OCI-LY3 (cell line): ENCODE measurements around the gene OR5H15.
"Not testable (repeated sequence)": the region's sequence is repeated elsewhere in the genome, so short reads cannot be mapped to it uniquely, and the experiment has no call there.

Experiments
- H2AFZ ChIP-seq: fragments of 200-600, 300-600 bp; shearing (Covaris generic); 2 replicates; pipeline ENCODE4 v1.6.0; 2014; ENCODE audit warnings: antibody characterized with exemption, low read depth, low read length
- H3K27ac ChIP-seq: fragments of 200-600, 300-600 bp; sonication (generic); 2 replicates; pipeline ENCODE4 v1.5.1; 2014; ENCODE audit warnings: mild to moderate bottlenecking, low read length, moderate library complexity, mixed read lengths
- H3K27me3 ChIP-seq: fragments of 200-600, 300-600 bp; sonication (generic); 2 replicates; pipeline ENCODE4 v1.6.1; 2014; ENCODE audit warnings: low read depth, low read length, mixed read lengths
- H3K36me3 ChIP-seq: fragments of 200-600, 300-600 bp; sonication (generic); replicated peaks from 2 replicates; pipeline ENCODE3; 2014; ENCODE audit warnings: low read depth, low read length, mixed read lengths
- H3K4me1 ChIP-seq: fragments of 300-600, 200-600 bp; sonication (generic); 2 replicates; pipeline ENCODE4 v1.6.1; 2014; ENCODE audit warnings: low read length, mixed read lengths
- H3K4me2 ChIP-seq: fragments of 200-600, 300-600 bp; sonication (generic); 2 replicates; pipeline ENCODE4 v1.6.1; 2014; ENCODE audit warnings: low read length, mixed read lengths
- H3K4me3 ChIP-seq: fragments of 300-600, 200-600 bp; sonication (generic); 2 replicates; pipeline ENCODE4 v1.5.1; 2014; ENCODE audit warnings: antibody characterized with exemption, mild to moderate bottlenecking, low read length, moderate library complexity
- H3K79me2 ChIP-seq: fragments of 300-600, 200-600 bp; shearing (Covaris generic); 2 replicates; pipeline ENCODE4 v1.6.1; 2014; ENCODE audit warnings: mild to moderate bottlenecking, low read length, mixed read lengths
- H3K9ac ChIP-seq: fragments of 300-600, 200-600 bp; shearing (Covaris generic); 2 replicates; pipeline ENCODE4 v1.6.0; 2014; ENCODE audit warnings: mild to moderate bottlenecking, low read length, moderate library complexity
- H3K9me3 ChIP-seq: fragments of 200-600, 300-600 bp; shearing (Covaris generic); 2 replicates; pipeline ENCODE4 v1.6.1; 2014; ENCODE audit warnings: low read length, mixed read lengths; ENCODE audit not compliant: insufficient read depth
- H4K20me1 ChIP-seq: fragments of 200-600, 300-600 bp; sonication (generic); 2 replicates; pipeline ENCODE4 v1.6.1; 2016; ENCODE audit warnings: low read length, mixed read lengths; ENCODE audit not compliant: insufficient read depth
- EZH2phosphoT487 ChIP-seq: fragments of 200-600 bp; shearing (Covaris generic); IDR thresholded peaks from 2 replicates; pipeline ENCODE4 v1.6.1; 2018; ENCODE audit warnings: antibody characterized with exemption, mixed run types, low read depth
- TF ChIP-seq, protein P1 (sequence below): fragments of 200-600, 300-600 bp; sonication (generic); IDR thresholded peaks from 2 replicates; pipeline ENCODE4 v1.5.1; 2014; ENCODE audit warnings: antibody characterized with exemption, low read length, low read depth

Gene OR5H15

DNA sequence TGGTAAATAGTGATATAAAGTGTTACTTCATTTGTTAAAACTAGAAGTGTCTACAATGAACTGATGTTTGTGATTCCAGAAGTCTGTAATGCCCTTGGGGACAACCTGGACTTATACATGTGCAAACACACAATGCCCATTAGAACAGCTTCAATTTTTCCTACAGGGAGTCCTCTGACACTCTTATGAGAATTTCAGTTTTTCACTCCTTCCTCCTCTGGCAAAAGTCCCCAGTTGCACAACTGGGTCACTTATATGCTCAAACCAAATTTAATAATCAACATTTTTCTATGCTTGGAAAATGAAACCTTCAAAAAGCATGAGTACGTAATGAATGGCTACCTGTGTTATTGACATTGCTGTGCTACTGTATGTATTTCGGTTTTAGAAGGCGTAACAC, at the start of gene OR5H15:
TSS of gene OR5H15 (plus strand) at position 301 of the 400 bp plus-strand sequence. CDS start 2,004 bp downstream, outside the sequence.
- no peaks in the 10 kb centered on the region for H4K20me1 ChIP-seq
- H3K9ac ChIP-seq: no peak within 1 kb of the TSS
- no peak within 1 kb of the TSS for H3K27ac ChIP-seq
- H3K4me3 ChIP-seq: no peak within 1 kb of the TSS
- H3K4me1 ChIP-seq: peaks cover 18% of the 10 kb centered on the region
- TF ChIP-seq, protein P1, sequence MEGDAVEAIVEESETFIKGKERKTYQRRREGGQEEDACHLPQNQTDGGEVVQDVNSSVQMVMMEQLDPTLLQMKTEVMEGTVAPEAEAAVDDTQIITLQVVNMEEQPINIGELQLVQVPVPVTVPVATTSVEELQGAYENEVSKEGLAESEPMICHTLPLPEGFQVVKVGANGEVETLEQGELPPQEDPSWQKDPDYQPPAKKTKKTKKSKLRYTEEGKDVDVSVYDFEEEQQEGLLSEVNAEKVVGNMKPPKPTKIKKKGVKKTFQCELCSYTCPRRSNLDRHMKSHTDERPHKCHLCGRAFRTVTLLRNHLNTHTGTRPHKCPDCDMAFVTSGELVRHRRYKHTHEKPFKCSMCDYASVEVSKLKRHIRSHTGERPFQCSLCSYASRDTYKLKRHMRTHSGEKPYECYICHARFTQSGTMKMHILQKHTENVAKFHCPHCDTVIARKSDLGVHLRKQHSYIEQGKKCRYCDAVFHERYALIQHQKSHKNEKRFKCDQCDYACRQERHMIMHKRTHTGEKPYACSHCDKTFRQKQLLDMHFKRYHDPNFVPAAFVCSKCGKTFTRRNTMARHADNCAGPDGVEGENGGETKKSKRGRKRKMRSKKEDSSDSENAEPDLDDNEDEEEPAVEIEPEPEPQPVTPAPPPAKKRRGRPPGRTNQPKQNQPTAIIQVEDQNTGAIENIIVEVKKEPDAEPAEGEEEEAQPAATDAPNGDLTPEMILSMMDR: no peak
- TF ChIP-seq EZH2phosphoT487: no peak
- no peaks in the 10 kb centered on the region for H3K36me3 ChIP-seq
- H3K4me2 ChIP-seq: no peak within 1 kb of the TSS
- H3K27me3 ChIP-seq: no peaks in the 10 kb centered on the region
- H2AFZ ChIP-seq: no peak within 1 kb of the TSS
- no peaks in the 10 kb centered on the region for H3K9me3 ChIP-seq
- no peaks in the 10 kb centered on the region for H3K79me2 ChIP-seq

DNA sequence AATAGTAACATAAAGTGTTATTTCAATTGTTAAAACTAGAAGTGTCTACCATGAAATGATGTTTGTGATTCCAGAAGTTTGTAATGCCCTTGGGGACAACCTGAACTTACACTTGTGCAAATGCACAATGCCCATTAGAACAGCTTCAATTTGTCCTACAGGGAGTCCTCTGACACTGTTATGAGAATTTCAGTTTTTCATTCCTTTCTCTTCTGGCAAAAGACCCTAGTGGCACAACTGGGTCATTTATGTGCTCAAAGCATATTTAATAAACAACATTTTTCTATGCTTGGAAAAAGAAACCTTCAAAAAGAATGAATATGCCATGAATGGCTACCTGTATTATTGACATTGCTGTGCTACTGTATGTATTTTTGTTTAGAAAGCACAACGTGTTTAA, 36.1 kb upstream of the OR5H15 start, which contains the start of gene OR5H1:
TSS of gene OR5H1 (plus strand) at position 301 of the 400 bp plus-strand sequence. CDS start 1,977 bp downstream, outside the sequence.
- Histone ChIP-seq H4K20me1 (no peaks in the 10 kb centered on the region), H3K79me2 (no peaks in the 10 kb centered on the region), H3K36me3 (no peaks in the 10 kb centered on the region), H3K27ac (no peak within 1 kb of the TSS), H3K27me3 (no peaks in the 10 kb centered on the region), H3K4me2 (no peak within 1 kb of the TSS), H3K4me1 (peaks cover 18% of the 10 kb centered on the region), H3K4me3 (no peak within 1 kb of the TSS), H3K9ac (no peak within 1 kb of the TSS), H2AFZ (no peak within 1 kb of the TSS), H3K9me3 (no peaks in the 10 kb centered on the region)
- no peak for TF ChIP-seq EZH2phosphoT487
- TF ChIP-seq, protein P1: no peak

DNA sequence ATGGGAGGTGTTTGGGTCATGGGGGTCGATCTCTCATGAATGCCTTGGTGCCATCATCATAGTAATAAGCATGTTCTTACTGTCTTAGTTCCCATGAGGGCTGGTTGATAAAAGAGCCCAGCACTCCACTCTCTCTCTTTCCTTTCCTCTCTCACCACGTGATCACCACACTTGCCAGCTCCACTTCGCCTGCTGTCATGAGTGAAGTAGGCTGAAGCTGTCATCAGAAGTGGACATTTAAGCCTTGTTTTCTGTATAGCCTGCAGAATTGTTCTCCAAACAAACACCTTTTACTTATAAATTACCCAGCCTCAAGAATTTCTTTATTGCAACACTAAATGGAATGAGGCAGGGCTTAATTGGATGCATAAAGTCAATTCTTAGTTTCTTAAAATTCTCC, 29.9 kb upstream of the OR5H15 start:
- no peaks in the 10 kb centered on the region for H3K27me3 ChIP-seq
- no peak for TF ChIP-seq EZH2phosphoT487
- TF ChIP-seq, protein P1: no peak
- H3K4me1 ChIP-seq: peaks cover 38% of the 10 kb centered on the region
- peak overlapping the region; percentile 14; the same call in 1 of the 2 replicates for H3K4me3 ChIP-seq
- no peaks in the 10 kb centered on the region for H4K20me1 ChIP-seq
- peak overlapping the region; percentile 49 for H3K4me2 ChIP-seq
- H3K36me3 ChIP-seq: no peaks in the 10 kb centered on the region
- no peak overlapping the region for H2AFZ ChIP-seq
- no peaks in the 10 kb centered on the region for H3K9me3 ChIP-seq
- peak overlapping the region; percentile 62 for H3K27ac ChIP-seq
- no peaks in the 10 kb centered on the region for H3K79me2 ChIP-seq
- no peak overlapping the region for H3K9ac ChIP-seq

DNA sequence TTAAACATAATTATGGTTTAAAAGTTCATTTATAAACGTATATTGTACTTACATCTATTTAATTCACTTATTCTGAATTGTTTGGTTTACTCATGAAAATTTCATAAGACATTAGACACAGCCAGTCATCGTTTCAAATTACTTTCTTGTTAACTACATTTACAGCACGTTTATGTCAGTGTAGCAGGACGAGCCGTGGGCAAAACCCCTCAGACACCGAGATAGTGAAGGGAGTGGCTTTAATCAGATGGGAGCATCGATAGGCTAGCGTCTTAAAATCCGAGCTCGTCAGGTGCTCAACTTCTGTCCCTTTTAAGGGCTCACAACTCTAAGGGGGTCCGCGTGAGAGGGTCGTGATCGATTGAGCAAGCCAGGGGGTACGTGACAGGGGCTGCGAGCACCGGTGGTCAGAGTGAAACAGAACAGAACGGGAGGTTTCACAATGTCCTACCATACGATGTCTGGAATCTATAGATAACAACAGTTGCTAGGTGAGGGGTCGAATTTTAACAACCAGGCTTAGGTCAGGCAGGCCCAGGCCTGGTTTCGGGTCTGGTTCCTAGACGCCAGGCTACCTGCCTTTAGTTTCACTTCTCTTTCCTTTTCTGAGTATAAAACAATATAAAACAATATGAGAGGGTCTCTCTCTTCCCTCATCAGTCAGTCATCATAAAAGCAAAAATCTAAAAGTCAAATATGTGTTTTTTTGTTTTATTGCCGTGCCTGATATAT, 28.5 kb upstream of the OR5H15 start:
- H3K4me1 ChIP-seq: peaks cover 38% of the 10 kb centered on the region
- H3K79me2 ChIP-seq, H3K36me3 ChIP-seq, H3K4me3 ChIP-seq, H2AFZ ChIP-seq, H3K9ac ChIP-seq, H3K4me2 ChIP-seq, H3K27me3 ChIP-seq, H4K20me1 ChIP-seq, H3K27ac ChIP-seq, H3K9me3 ChIP-seq: not testable (repeated sequence)
